Type B pancreatic cell (in vitro differentiated cells): ENCODE data around the gene TENM4. TPM values are rescaled to one million over a fixed set of nuclear protein-coding genes. Genes with fewer than 3 reads are reported as not detected.

ENCODE experiments used
- DNase-seq: peaks from one replicate; pipeline ENCODE4 v3.0.0; 2021; ENCODE audit warnings: mixed read lengths; ENCODE audit not compliant: unreplicated experiment; ENCODE audit errors: extremely low spot score
- H3K27ac Mint-ChIP-seq: 2 replicates; pipeline ENCODE4 v1.8.0; 2021; ENCODE audit warnings: mild to moderate bottlenecking, mixed read lengths
- H3K27me3 Mint-ChIP-seq: 2 replicates; pipeline ENCODE4 v1.8.0; 2021; ENCODE audit warnings: mixed read lengths
- H3K36me3 Mint-ChIP-seq: 2 replicates; pipeline ENCODE4 v1.8.0; 2021; ENCODE audit warnings: mixed read lengths
- H3K4me1 Mint-ChIP-seq: one replicate; pipeline ENCODE4 v1.8.0; 2021; ENCODE audit warnings: mixed read lengths; ENCODE audit not compliant: unreplicated experiment
- H3K4me3 Mint-ChIP-seq: 2 replicates; pipeline ENCODE4 v1.8.0; 2021; ENCODE audit warnings: mild to moderate bottlenecking, mixed read lengths
- H3K9me3 Mint-ChIP-seq: 2 replicates; pipeline ENCODE4 v1.8.0; 2021; ENCODE audit warnings: mixed read lengths
- CTCF ChIP-seq: fragments of 200-600 bp; sonication (generic); conservative IDR thresholded peaks from 2 replicates; pipeline ENCODE4 v1.5.0; 2021; ENCODE audit warnings: antibody characterized with exemption, mild to moderate bottlenecking
- total RNA-seq: library from RNA; stranded (reverse); gene quantifications from 2 replicates; pipeline ENCODE4 v1.2.1, GENCODE V29; 2021; ENCODE audit warnings: low replicate concordance

TENM4 gene
- total RNA-seq, 1 donor from 2014 or later = 156 TPM

GRCh38 chr11:79189055-79189454, 251.8 kb downstream of the TENM4 start:
- no peak overlapping the region for H3K27ac Mint-ChIP-seq
- H3K27me3 Mint-ChIP-seq = no peaks in the 10 kb centered on the region
- H3K36me3 Mint-ChIP-seq = peaks cover 5% of the 10 kb centered on the region
- H3K9me3 Mint-ChIP-seq = no peaks in the 10 kb centered on the region
- DNase-seq = no peak
- peaks cover 6% of the 10 kb centered on the region for H3K4me1 Mint-ChIP-seq
- no peak overlapping the region for H3K4me3 Mint-ChIP-seq
- TF ChIP-seq CTCF = no peak

- peaks cover 6% of the 10 kb centered on the region for H3K4me1 Mint-ChIP-seq
- no peaks in the 10 kb centered on the region for H3K9me3 Mint-ChIP-seq
- DNase-seq = no peak
- TF ChIP-seq CTCF = no peak
- no peaks in the 10 kb centered on the region for H3K27me3 Mint-ChIP-seq
- no peak overlapping the region for H3K27ac Mint-ChIP-seq
- no peak overlapping the region for H3K4me3 Mint-ChIP-seq
- H3K36me3 Mint-ChIP-seq = peaks cover 10% of the 10 kb centered on the region
Observed at GRCh38 chr11:79186669-79187068, 254.2 kb downstream of the TENM4 start.

GRCh38 chr11:79185351-79185750, 255.5 kb downstream of the TENM4 start:
- Mint-ChIP-seq H3K27me3 (no peaks in the 10 kb centered on the region), H3K4me3 (no peak overlapping the region), H3K4me1 (peaks cover 6% of the 10 kb centered on the region), H3K27ac (no peak overlapping the region), H3K9me3 (no peaks in the 10 kb centered on the region), H3K36me3 (peaks cover 10% of the 10 kb centered on the region)
- TF ChIP-seq CTCF = no peak
- no peak for DNase-seq

- no peaks in the 10 kb centered on the region for H3K9me3 Mint-ChIP-seq
- no peaks in the 10 kb centered on the region for H3K27me3 Mint-ChIP-seq
- peaks cover 10% of the 10 kb centered on the region for H3K36me3 Mint-ChIP-seq
- H3K27ac Mint-ChIP-seq = no peak overlapping the region
- no peak for TF ChIP-seq CTCF
- H3K4me3 Mint-ChIP-seq = no peak overlapping the region
- DNase-seq = no peak
- H3K4me1 Mint-ChIP-seq = peaks cover 6% of the 10 kb centered on the region
Observed at GRCh38 chr11:79184285-79184684, 256.5 kb downstream of the TENM4 start.

GRCh38 chr11:79182794-79183193, 258.0 kb downstream of the TENM4 start:
- Mint-ChIP-seq H3K27ac (no peak overlapping the region), H3K36me3 (peaks cover 10% of the 10 kb centered on the region), H3K27me3 (no peaks in the 10 kb centered on the region), H3K4me1 (peaks cover 6% of the 10 kb centered on the region), H3K9me3 (no peaks in the 10 kb centered on the region), H3K4me3 (no peak overlapping the region)
- TF ChIP-seq CTCF = no peak
- no peak for DNase-seq

- Mint-ChIP-seq H3K4me1 (peaks cover 9% of the 10 kb centered on the region), H3K36me3 (peaks cover 7% of the 10 kb centered on the region), H3K27ac (no peak overlapping the region), H3K27me3 (no peaks in the 10 kb centered on the region), H3K4me3 (no peak overlapping the region), H3K9me3 (no peaks in the 10 kb centered on the region)
- no peak for DNase-seq
- TF ChIP-seq CTCF = no peak
Observed at GRCh38 chr11:79179087-79179486, 261.7 kb downstream of the TENM4 start.
